Thymus (tissue), 11 donors: ENCODE data around the gene BASP1. TPM values are rescaled to one million over a fixed set of nuclear protein-coding genes. Genes with fewer than 3 reads are reported as not detected.
"Not testable (repeated sequence)": the region's sequence is repeated elsewhere in the genome, so short reads cannot be mapped to it uniquely, and the experiment has no call there.

Experiments used
- DNase-seq, 9 donors: peaks; one replicate each; pipeline ENCODE4 v3.0.0-alpha.2; 2013; ENCODE audit warnings: low spot score in 9 of 9, low read depth in 6 of 9, missing footprints in 1 of 9
- H3K27ac ChIP-seq, 2 donors: one replicate each; pipeline ENCODE4 v1.5.1; 2013; ENCODE audit warnings: control low read depth in 1 of 2, low read depth in 1 of 2, low read length in 1 of 2, mild to moderate bottlenecking in 1 of 2, moderate library complexity in 1 of 2
- H3K27me3 ChIP-seq, 2 donors: one replicate each; pipeline ENCODE4 v1.5.1; 2013; ENCODE audit warnings: low read length in 1 of 2; ENCODE audit not compliant: control insufficient read depth in 2 of 2, insufficient read depth in 1 of 2
- H3K36me3 ChIP-seq, 2 donors: one replicate each; pipeline ENCODE4 v1.5.1; 2013; ENCODE audit warnings: low read length in 1 of 2, mild to moderate bottlenecking in 1 of 2, moderate library complexity in 1 of 2; ENCODE audit not compliant: control insufficient read depth in 2 of 2, insufficient read depth in 2 of 2
- H3K4me1 ChIP-seq, 2 donors: one replicate each; pipeline ENCODE4 v1.5.1; 2013; ENCODE audit warnings: low read length in 2 of 2; ENCODE audit not compliant: control insufficient read depth in 2 of 2, insufficient read depth in 2 of 2
- H3K4me3 ChIP-seq, 2 donors: one replicate each; pipeline ENCODE4 v1.5.1; 2013; ENCODE audit warnings: low read length in 2 of 2, control low read depth in 1 of 2, mild to moderate bottlenecking in 1 of 2
- H3K9me3 ChIP-seq, 2 donors: one replicate each; pipeline ENCODE4 v1.5.1; 2013; ENCODE audit warnings: low read length in 1 of 2, mild to moderate bottlenecking in 1 of 2; ENCODE audit not compliant: control insufficient read depth in 2 of 2, insufficient read depth in 1 of 2
- WGBS: extraction: QIAGEN DNeasy Blood & Tissue Kit; methylation state at CpG from one replicate; pipeline ENCODE4 v1.1.7; 2013; 5-methylcytosine and 5-hydroxymethylcytosine counted together
- polyA plus RNA-seq: library from polyadenylated mRNA; stranded (reverse); fragments of 200-250 nt; gene quantifications from one replicate; pipeline ENCODE4 v1.2.3, GENCODE V29; 2013
- total RNA-seq: library from RNA; stranded (reverse); fragments of 120-200 nt; gene quantifications from one replicate; pipeline ENCODE4 v1.2.4, GENCODE V29; 2013
- donor health status: healthy.

BASP1 gene
- total and polyA plus RNA-seq, 2 donors, result 24.3 to 53.5 TPM

GRCh38 chr5:17234374-17234773, 16.9 kb downstream of the BASP1 start:
- DNase-seq, result no peak
- 96% methylated on average over 5 of the region's 5 CpGs for WGBS
- Histone ChIP-seq H3K9me3 (no peaks in the 10 kb centered on the region), H3K4me3 (no peak overlapping the region), H3K27ac (no peak overlapping the region), H3K36me3 (no peaks in the 10 kb centered on the region), H3K27me3 (no peaks in the 10 kb centered on the region), H3K4me1 (peaks cover 0 to 2% of the 10 kb centered on the region in 2 donors)

DNA sequence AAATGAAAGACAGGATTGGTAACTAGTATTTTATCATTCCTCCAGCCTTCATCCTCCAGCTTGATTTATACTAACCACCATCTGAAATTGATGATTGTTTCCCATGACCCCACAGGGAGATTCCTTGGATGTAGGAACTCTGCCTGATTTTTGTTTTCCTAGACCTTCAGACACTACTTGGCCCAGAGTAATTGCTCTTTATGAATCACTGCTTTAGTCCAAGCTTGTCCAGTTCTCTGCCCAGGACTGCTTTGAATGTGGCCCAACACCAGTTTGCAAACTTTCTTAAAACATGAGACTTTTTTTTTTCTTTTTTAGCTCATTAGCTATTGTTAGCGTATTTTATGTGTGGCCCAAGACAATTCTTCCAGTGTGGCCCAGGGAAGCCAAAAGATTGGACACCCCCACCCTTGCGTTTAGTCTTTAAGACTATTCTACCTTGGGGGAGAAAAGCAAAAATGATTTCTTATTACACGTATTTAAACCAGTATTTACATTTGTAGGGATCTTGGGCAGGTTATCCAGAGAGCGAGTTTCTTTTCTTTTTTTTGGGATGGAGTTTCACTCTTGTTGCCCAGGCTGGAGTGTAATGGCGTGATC, 18.4 kb downstream of the BASP1 start:
- Histone ChIP-seq H3K27ac (no peak overlapping the region), H3K9me3 (no peaks in the 10 kb centered on the region), H3K4me3 (no peak overlapping the region), H3K4me1 (no peaks in the 10 kb centered on the region), H3K36me3 (no peaks in the 10 kb centered on the region), H3K27me3 (no peaks in the 10 kb centered on the region)
- 94% methylated on average over 5 of the region's 5 CpGs for WGBS
- no peak for DNase-seq

GRCh38 chr5:17238521-17239041, 21.1 kb downstream of the BASP1 start:
- H3K4me3 ChIP-seq, result no peak overlapping the region
- no peaks in the 10 kb centered on the region for H3K36me3 ChIP-seq
- H3K27ac ChIP-seq, result no peak overlapping the region
- no peak for DNase-seq
- no peaks in the 10 kb centered on the region for H3K9me3 ChIP-seq
- H3K4me1 ChIP-seq, result no peaks in the 10 kb centered on the region
- no peaks in the 10 kb centered on the region for H3K27me3 ChIP-seq
- 85% methylated on average over 6 of the region's 6 CpGs for WGBS

DNA sequence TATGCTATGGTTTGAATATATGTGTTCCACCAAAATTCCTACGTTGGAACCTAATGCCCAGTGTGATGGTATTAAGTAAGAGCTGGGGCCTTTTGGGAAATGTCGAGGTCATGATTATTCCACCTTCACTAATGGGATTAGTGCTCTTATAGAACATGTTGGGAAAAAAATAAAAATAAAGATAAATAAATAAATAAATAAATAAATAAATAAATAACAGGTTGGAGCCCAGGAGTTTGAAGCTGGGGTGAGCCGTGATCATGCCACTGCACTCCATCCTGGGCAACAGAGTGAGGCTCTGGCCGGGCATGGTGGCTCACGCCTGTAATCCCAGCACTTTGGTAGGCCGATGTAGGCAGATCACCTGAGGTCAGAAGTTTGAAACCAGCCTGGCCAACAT, 22.5 kb downstream of the BASP1 start:
- H3K27ac ChIP-seq, result no peak overlapping the region
- no peaks in the 10 kb centered on the region for H3K36me3 ChIP-seq
- H3K4me3 ChIP-seq, result no peak overlapping the region
- no peaks in the 10 kb centered on the region for H3K4me1 ChIP-seq
- no peaks in the 10 kb centered on the region for H3K27me3 ChIP-seq
- no peaks in the 10 kb centered on the region for H3K9me3 ChIP-seq
- 97% methylated on average over 6 of the region's 6 CpGs for WGBS
- no peak for DNase-seq

DNA sequence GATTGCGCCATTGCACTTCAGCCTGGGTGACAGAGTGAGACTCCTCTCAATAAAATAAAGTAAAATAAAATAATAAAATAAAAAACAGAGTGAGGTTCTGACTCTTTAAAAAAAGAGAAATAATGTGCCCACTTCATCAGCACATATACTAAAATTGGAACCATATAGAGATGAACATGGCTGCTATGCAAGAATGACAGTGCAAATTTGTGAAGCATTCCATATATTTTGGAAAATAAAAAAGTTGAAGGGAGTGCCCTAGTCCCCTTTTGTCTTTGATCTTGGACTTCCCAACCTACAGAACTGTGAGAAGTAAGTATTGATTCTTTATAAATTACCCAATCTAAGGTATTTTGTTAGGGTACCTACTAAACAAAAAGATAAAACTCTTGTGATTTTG, 23.1 kb downstream of the BASP1 start:
- no peaks in the 10 kb centered on the region for H3K9me3 ChIP-seq
- no peaks in the 10 kb centered on the region for H3K4me1 ChIP-seq
- no peak overlapping the region for H3K4me3 ChIP-seq
- no peaks in the 10 kb centered on the region for H3K36me3 ChIP-seq
- H3K27ac ChIP-seq, result no peak overlapping the region
- 91% methylated on average over 1 of the region's 1 CpG for WGBS
- no peak for DNase-seq
- no peaks in the 10 kb centered on the region for H3K27me3 ChIP-seq

GRCh38 chr5:17241635-17242034, 24.2 kb downstream of the BASP1 start:
- WGBS, result 97% methylated on average over 7 of the region's 7 CpGs
- no peak for DNase-seq
- Histone ChIP-seq H3K4me3 (no peak overlapping the region), H3K27me3 (no peaks in the 10 kb centered on the region), H3K27ac (no peak overlapping the region), H3K4me1 (no peaks in the 10 kb centered on the region), H3K36me3 (no peaks in the 10 kb centered on the region), H3K9me3 (no peaks in the 10 kb centered on the region)

DNA sequence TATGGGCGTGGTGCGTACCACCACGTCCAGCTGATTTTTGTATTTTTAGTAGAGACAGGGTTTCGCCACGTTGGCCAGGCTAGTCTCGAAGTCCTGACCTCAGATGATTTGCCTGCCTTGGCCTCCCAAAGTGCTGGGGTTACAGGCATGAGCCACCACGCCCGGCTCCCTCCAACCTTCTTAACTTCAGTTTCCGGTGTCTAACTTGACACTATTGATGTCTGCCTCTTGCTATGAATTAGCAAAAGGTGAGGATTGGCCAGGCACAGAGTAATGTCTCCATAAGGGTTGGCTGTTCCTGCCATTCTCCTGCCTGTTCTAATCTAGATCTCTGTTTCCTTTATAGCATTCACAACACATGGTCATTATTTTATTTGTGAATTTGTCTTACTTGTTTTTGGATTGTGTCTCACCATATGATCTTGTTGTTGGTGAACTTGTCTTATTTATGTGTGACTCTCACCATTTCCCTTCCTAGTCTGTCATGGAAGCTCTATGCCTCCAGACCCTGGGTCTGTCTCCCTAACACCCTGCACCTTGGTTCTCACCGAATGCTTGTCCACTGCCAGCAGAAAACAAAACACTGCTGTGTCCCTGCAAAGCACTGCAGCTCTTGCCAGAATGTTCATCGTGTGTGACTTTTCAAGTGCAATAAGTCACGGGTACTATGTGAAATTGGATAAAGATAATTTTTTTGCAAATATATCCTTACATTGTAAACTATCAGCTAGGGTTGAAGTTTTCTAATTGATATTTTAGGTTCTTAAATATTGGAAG, 26.0 kb downstream of the BASP1 start:
- WGBS, result 95% methylated on average over 12 of the region's 12 CpGs
- no peak for DNase-seq
- H3K36me3 ChIP-seq, result no peaks in the 10 kb centered on the region
- H3K27me3 ChIP-seq, result no peaks in the 10 kb centered on the region
- no peaks in the 10 kb centered on the region for H3K9me3 ChIP-seq
- no peaks in the 10 kb centered on the region for H3K4me1 ChIP-seq
- no peak overlapping the region for H3K27ac ChIP-seq
- no peak overlapping the region for H3K4me3 ChIP-seq

DNA sequence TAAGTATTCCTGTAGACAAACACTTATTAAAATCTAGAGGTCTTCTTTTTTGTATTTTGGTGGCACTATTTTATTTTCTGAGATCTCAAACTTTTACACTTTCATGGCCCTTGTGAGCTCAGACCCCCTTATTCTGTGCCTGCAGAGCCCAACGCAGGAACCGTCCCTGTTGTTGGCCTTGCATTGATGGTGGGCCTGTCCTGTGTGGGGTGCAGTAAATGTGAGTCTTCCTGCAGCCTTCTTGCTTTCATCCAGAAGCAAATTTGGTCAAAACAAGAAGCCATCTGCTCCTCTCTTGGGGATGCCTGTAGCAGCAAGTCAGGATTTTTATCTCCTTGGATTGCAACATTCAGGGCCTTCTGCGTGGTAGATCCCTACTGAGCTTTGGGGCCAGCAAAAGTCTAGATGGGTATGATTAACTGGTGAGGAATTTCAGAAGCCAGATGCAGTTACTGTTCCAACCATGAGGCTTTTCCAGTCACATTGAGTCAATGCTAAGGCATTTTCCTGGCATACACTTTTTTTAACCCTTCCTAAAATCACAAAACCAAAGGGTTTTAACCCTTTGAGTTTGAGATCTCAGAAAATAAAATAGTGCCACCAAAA, 31.7 kb downstream of the BASP1 start:
- Histone ChIP-seq H3K27ac (no peak overlapping the region), H3K27me3 (no peaks in the 10 kb centered on the region), H3K4me1 (no peaks in the 10 kb centered on the region), H3K9me3 (no peaks in the 10 kb centered on the region), H3K4me3 (no peak overlapping the region), H3K36me3 (no peaks in the 10 kb centered on the region)
- no peak for DNase-seq
- WGBS, result 96% methylated on average over 3 of the region's 3 CpGs

DNA sequence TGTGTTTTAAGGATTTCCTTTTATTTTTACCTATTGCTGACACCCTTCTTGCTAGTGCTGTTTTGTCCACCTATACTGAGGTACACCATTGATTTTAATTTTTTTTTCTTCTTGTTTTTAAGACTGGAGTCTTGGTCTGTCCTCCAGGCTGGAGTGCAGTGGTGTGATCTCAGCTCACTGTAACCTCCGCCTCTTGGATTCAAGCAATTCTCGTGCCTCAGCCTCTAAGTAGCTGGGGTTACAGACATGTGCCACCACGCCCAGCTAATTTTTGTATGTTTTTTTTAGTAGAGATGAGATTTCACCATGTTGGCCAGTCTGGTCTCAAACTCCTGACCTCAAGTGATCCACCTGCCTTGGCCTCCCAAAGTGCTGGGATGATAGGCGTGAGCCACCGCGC, 32.4 kb downstream of the BASP1 start:
- not testable (repeated sequence) for H3K27me3 ChIP-seq, H3K9me3 ChIP-seq, DNase-seq, H3K36me3 ChIP-seq, H3K4me3 ChIP-seq, H3K4me1 ChIP-seq, H3K27ac ChIP-seq
- 98% methylated on average over 6 of the region's 6 CpGs for WGBS
